Fibroblast of mammary gland (primary cell): ENCODE measurements around the gene EDAR.

ENCODE experiments used
- DNase-seq: peaks from one replicate; pipeline ENCODE4 v3.0.0-alpha.2; 2010; ENCODE audit warnings: low read depth
- H3K4me3 ChIP-seq: 2 replicates; pipeline ENCODE4 v1.5.1; 2011; ENCODE audit warnings: low read depth, mild to moderate bottlenecking, low read length, moderate library complexity; ENCODE audit not compliant: control insufficient read depth
- TF ChIP-seq, protein P1 (sequence below): conservative IDR thresholded peaks from 2 replicates; pipeline ENCODE4 v1.5.1; 2011; ENCODE audit warnings: low read depth, low read length, inconsistent platforms; ENCODE audit not compliant: control insufficient read depth, insufficient read depth

The EDAR gene

GRCh38 chr2:108940156-108940555 lies 48.9 kb downstream of the EDAR start:
- TF ChIP-seq, protein P1, sequence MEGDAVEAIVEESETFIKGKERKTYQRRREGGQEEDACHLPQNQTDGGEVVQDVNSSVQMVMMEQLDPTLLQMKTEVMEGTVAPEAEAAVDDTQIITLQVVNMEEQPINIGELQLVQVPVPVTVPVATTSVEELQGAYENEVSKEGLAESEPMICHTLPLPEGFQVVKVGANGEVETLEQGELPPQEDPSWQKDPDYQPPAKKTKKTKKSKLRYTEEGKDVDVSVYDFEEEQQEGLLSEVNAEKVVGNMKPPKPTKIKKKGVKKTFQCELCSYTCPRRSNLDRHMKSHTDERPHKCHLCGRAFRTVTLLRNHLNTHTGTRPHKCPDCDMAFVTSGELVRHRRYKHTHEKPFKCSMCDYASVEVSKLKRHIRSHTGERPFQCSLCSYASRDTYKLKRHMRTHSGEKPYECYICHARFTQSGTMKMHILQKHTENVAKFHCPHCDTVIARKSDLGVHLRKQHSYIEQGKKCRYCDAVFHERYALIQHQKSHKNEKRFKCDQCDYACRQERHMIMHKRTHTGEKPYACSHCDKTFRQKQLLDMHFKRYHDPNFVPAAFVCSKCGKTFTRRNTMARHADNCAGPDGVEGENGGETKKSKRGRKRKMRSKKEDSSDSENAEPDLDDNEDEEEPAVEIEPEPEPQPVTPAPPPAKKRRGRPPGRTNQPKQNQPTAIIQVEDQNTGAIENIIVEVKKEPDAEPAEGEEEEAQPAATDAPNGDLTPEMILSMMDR: no peak
- DNase-seq: no peak
- H3K4me3 ChIP-seq: no peak overlapping the region

GRCh38 chr2:108938077-108938710 lies 50.8 kb downstream of the EDAR start:
- H3K4me3 ChIP-seq: no peak overlapping the region
- TF ChIP-seq, protein P1: no peak
- peak; percentile 49 for DNase-seq

GRCh38 chr2:108937367-108938017 lies 51.5 kb downstream of the EDAR start:
- no peak for DNase-seq
- H3K4me3 ChIP-seq: no peak overlapping the region
- TF ChIP-seq, protein P1: no peak

DNA sequence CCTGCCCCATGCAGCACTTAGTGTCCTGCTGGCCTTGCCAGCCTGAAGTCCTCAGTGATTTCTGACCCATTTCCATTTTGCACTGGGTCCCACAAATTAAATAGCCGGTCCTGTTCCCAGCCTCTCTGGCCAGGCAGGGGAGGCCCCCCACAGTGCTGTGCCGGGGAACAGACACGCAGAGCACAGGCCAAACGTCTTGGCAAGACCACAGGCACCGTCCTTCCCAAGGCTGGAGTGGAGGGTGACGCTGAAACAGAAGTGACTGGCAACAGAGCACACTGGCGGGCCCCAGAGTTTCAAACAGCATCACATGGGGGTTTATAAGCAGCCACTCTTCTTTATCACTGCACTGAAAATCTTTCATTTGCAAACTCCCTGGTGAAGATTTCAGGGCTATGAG lies 52.2 kb downstream of the EDAR start:
- no peak for DNase-seq
- H3K4me3 ChIP-seq: no peak overlapping the region
- TF ChIP-seq, protein P1: no peak

- TF ChIP-seq, protein P1: no peak
- no peak overlapping the region for H3K4me3 ChIP-seq
- no peak for DNase-seq
Observed at GRCh38 chr2:108936076-108936864, 52.8 kb downstream of the EDAR start.

DNA sequence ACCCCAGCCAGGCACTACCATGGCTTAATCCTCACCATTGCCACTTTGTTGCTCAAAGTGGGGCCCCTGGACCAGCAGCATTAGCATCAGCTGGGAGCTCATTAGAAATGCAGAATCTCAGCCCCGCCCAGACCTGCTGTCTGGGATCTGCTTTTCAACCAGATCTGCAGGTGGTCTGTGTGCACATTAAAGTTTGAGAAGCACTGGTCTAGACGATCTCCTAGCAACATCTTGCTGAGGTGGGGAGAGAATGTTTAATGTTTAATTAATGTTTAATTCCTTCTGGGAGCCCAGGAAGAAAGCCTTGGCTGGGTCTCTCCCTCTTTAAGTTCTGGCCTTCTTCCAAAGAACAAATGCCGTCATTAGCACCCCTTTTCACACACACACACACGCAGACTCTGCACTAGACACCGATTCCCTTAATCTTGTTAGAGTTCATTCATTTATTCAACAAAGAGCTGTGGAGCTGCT lies 53.7 kb downstream of the EDAR start:
- no peak overlapping the region for H3K4me3 ChIP-seq
- TF ChIP-seq, protein P1: no peak
- DNase-seq: no peak
